ENCODE measurements around the gene C15orf61.

DNA sequence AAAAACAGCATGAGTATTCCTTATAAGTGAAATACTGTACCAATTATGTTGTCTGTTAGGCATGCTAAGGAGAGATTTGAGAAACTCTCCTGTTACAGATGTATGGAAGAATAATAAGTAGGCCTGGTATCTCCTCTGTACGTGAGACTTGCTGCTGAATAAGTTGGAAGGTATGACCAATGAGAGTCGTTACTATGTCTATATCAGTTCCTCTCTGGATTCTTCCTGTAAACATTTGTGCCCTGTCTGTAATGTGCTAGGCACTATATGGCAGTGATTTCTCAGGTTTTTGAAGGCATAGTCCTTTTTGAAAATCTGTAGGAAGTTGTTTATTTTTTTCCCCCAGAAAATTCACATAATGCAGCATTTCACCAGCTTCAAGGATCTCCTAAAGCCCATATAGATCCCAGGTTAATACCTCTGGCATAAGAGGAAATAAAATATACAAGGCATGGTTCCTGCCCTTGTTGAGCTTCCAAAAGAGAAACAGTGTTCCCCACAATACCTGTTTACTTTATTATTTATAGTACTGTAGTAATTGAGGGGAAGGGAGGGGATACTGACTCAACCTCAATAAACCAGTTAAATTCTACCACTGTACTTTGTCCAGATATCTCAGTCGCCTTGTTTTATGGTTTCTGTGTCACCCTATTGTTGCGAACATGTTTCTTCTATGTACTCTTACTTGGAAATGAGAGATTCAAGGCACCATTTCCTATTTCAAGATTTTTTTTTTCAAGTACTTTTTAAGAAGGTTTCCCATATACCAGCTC, 50.1 kb downstream of the C15orf61 start:
- TF ChIP-seq GATA3 (IDR thresholded peaks at IDR 0.05; ENCODE audit: low read depth, low read length) (no peak), GATA2 (IDR thresholded peaks at IDR 0.05; ENCODE audit: low read depth, low read length) (no peak)
